EH (cell line): ENCODE measurements around the gene THSD7B.

Source experiments
- DNase-seq: peaks from one replicate; pipeline ENCODE4 v3.0.0-alpha.2; 2015; ENCODE audit warnings: low read depth

Gene THSD7B

GRCh38 chr2:137700681-137701080 is 935.3 kb downstream of the THSD7B start:
- no peak for DNase-seq

- no peak for DNase-seq
These were observed 940.0 kb downstream of the THSD7B start for GRCh38 chr2:137705296-137705695.

GRCh38 chr2:137706786-137707613 is 941.7 kb downstream of the THSD7B start:
- DNase-seq: no peak

GRCh38 chr2:137708311-137708710 is 943.0 kb downstream of the THSD7B start:
- no peak for DNase-seq

- DNase-seq: no peak
These were observed 950.4 kb downstream of the THSD7B start for GRCh38 chr2:137715731-137716191.

GRCh38 chr2:137718786-137719185 is 953.4 kb downstream of the THSD7B start:
- no peak for DNase-seq

- DNase-seq: no peak
These were observed 956.4 kb downstream of the THSD7B start for GRCh38 chr2:137721733-137722132.

- no peak for DNase-seq
These were observed 959.6 kb downstream of the THSD7B start for GRCh38 chr2:137724912-137725311.
